Measurements from ENCODE around the gene PSPC1.

DNA sequence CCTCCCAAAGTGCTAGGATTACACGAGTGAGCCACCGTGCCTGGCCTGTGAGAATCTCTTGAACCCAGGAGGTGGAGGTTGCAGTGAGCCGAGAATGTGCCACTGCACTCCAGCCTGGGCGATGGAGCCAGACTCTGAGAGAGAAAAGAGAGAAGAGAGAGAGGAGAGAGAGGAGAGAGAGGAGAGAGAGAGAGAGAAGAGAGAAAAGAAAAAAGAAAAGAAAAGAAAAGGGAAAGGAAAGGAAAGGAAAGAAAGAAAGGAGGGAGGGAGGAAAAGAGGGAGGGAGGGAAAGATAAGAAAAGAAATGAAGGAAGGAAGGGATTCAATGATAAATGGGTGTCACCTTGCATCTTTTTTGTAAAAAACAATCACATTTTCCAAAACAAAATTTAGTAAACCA, 23.0 kb upstream of the PSPC1 start:
- TF ChIP-seq POLR2AphosphoS5 (IDR thresholded peaks at IDR 0.05) (no peak), EP300 (IDR thresholded peaks at IDR 0.05) (no peak)
